Stimulated activated CD4-positive, alpha-beta T cell treated with anti-CD3 and anti-CD28 coated beads, Interleukin-15, amount 100 ng/mL, for 48 hours (primary cell): ENCODE data around the gene TEKT5.
"Not testable (repeated sequence)": the region's sequence is repeated elsewhere in the genome, so short reads cannot be mapped to it uniquely, and the experiment has no call there.

Source experiments
- DNase-seq, 2 donors: peaks; one replicate each; pipeline ENCODE4 v3.0.0-alpha.2; 2020; ENCODE audit warnings: low read depth in 2 of 2

The TEKT5 gene

DNA sequence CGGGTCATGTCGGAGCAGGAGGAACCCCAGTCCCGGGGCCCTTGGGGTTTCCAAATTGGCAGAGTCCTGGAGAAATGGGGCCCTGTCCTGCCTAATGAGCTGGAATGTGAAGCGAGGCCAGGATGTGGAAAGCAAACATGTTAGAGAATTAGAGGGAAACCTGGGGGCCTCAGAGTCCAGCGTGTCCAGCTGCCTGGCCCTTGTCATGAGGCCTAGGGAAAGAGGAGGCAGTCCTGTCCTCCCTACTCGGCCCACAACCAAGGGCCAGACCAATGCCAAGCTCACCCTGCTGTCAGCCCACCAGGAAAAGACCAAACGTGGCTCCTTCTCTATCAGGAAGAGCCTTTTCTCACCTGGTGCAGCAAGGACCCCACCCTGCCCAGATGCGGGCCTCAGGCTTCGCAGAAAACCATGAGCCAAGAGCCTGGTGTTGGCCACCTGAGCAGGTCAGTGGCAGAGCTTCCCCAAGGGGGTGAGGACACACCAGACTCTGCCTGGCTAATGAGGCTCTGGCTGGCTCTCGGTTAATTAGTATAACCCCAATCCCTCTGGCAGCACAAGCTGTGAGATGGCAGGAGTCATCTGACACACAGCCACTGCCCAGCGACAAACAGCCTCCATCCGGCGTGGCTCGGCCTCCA is 10.1 kb downstream of the TEKT5 start:
- DNase-seq = no peak

DNA sequence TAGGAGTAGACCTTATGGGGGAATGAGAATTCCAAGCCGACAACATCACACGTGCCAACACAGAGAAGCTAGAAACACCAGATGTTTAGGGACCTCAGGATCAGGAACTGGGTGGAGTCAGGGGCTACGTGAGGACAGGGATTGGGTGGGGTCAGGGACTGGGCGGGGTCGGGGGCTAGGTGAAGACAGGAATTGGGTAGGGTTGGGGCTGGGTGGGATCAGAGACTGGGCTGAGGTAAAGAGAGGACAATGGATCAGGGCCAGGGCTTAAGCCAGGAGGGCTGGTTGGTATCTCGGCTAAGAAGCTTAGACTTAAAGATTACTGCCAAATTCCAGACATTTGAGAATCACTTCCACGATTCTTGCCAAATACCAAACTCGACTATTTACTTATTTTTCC is 11.6 kb downstream of the TEKT5 start:
- DNase-seq = no peak

DNA sequence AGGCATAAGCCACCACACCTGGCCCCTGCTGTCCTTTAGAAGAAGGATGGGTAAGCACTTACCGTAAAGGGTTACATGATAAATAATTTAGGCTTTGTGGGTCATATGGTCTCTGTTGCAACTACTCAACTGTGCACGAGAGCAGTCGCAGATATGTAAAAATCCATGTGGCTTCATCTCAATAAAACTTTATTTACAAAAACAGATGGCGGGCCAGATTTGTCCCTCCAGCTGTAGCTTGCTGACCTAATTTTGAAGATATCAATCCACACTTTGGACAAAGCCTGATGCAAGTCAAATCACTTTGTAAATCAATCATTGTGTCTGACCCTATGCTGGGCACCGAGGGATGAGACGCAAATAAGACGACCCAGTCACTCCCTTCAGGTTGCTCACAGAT is 12.1 kb downstream of the TEKT5 start:
- DNase-seq = no peak

DNA sequence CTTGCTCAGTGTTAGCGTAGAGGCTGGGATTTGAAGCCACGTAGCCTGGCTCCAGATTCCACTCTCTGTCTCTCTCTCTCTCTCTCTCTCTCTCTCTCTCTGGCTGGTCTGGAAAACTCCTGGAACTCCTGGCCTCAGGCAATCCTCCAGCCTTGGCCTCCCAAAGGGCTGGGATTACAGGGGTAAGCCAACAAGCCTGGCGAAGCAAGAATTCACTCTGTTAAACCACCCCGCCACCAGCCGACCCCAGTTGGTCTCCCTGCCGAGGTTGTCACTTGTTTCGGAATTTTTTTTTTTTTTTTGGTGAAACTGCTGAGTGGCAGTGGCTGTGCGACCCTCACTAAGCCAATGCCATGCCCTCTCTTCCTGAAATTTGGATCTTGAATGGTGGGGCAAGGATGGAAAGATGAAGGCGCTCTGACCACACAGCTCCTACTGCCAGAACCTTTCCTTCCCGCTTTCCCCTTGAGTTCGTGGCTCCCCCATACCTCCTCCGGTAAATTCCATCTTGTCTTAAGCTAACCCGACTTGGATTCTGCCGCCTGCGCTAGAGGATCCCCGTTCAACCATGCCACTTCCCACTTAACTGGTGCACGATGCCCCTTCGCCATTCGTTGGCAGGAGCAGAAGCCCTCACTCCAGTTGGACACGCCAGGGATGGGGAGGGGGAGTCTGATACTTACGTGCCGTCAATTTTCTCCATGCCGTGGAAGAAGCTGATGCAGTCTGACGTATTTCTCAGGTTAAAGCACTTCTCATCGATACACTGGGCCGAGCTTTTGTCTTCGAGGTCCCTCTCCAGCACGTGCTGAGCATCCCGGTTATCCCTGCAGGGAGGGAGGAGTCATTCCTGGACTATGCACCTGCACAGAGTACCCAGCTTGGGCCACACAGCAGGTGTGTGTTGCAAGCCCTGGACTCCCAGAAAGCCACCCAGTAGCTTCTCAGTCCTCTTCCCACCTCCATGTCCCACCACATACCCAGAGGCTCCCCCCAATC is 13.1 kb downstream of the TEKT5 start:
- DNase-seq = no peak

DNA sequence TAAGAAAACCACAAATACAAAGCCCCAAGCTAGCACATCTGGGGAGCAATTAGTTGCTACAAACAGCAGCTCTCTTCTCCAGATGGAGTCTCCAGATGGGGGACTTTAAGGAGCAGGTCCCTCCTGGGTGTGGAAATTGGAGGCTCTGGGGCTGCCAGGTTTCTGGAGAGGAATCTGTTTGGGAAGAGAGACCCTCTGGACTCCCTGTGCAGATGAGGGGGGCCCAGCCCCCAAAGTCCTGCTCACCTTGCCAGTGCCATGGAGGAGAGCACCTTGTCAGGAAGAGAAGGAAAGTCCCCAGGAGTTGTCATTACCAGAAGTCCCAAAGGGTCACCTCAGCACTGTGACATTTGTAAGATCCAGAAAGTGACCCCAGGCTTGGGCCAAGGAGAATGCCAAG is 14.8 kb downstream of the TEKT5 start:
- DNase-seq = no peak

DNA sequence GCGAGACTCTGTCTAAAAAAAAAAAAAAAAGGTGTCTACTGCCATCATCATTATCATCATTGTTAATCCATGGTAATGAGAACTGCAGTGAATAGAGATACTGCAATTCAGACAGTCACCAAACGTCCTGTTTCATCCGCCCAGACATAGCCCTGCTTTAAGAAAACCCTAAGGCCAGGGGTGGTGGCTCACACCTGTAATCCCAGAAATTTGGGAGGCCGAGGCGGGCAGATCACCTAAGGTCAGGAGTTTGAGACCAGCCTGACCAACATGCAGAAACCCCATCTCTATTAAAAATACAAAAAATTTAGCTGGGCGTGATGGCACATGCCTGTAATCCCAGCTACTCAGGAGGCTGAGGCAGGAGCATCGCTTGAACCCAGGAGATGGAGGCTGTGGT is 15.3 kb downstream of the TEKT5 start:
- DNase-seq = not testable (repeated sequence)

DNA sequence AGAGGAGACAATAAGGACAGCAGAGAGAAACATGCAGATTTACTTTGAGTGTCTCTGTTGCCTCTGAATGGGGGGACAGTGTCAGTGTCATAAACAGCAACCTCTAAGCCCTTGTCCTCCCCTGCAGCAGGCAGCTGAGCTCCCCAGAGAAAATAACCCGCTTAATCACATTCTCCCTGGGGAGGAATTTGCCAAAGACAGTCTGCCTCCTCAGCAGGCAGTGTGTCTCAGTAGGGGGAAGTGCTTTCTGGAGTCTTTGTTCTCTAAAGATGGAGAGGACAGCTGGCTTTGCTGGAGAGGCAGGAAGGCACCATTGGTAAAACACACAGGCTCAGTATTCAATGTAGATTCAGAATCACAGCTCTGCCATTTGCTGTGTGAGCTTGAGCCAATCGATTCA is 16.1 kb downstream of the TEKT5 start:
- no peak for DNase-seq

DNA sequence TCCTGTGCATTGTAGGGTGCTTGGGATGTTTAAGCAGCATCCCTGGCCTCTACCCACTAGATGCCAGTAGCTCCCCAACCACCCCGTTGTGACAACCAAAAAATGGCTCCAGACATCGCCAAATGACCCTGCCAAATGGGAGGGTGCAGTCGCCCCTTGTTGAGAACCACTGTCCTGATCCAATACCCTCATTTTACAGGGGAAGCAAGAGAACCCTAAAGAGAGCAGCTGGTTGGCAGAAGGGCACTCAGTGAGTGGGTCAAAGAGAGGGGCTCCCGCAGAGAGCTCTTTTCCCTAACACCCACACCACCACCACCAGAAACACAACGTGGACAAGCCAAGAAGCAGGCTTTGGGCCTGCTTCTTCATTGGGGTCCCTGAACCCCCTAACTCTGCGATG is 18.4 kb downstream of the TEKT5 start:
- DNase-seq = no peak

DNA sequence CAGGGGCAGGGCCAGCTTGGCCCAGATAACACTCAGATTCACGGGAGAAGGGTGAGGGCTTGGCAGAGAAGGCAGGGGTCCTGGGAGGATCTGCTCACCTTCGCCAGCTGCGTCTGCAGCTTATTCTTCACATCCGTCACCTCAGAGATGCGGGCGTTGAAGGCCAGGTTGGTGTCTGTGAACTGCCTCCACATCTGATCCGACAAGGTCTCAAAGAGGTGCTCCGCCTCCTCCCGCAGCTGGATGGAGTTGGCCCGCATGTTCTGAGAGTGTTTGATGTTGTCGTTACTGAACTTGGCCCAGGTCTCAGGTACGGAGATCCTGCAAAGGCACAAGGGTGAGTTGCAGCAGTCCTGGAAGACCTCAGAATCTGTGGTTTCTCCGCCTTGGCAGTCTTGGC is 18.9 kb downstream of the TEKT5 start:
- DNase-seq = no peak

DNA sequence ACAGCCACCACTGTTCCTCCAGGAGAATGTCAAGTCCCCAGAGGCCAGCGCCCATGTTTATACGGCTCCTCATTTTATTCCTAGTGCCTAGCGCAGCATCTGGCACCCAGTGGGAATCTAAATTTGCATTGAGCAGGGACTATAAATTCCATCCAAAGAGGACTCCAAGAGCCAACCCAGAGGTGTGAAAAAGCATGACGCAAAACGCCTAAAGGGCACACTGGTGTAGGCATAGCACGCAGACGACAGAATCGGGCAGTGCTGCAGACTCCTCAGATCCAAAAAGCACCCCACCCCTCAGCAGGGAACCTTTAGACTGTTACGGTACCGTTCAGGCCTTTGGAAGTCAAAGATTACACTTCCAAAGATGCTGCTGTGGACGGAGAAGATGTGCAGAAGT is 19.5 kb downstream of the TEKT5 start:
- DNase-seq = no peak

DNA sequence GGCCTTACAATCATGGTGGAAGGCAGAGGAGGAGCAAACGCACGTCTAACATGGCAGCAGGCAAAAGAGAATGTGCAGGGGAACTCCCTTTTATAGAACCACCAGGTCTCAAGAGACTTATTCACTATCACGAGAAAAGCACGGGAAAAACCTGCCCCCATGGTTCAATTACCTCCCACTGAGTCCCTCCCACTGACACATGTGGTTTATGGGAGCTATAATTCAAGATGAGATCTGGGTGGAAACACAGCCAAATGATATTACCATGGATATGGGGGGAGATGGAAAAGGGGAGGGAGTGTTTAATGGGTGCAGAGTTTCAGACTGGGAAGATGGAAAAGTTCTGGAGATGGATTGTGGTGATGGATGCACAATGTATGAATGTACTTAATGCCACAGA is 23.0 kb downstream of the TEKT5 start:
- no peak for DNase-seq

DNA sequence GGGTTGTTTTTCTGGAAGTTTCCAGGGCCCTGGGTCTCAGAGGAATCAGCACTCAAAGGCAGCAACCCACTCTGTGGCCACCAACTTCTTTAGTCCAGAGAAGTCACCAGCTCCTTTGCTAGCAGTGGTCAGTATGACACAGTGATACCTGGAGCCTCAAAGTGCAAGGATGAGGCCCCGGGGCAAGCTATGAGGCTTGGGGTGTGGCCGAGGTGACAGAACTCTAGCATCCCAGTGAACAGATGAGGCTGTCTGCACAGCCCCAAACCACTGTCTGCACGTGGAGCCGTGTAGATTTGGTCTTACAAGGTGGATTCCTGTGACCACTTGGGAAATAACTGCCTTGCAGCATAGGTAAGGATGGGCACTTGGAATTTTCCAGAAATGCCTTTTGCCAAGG is 24.9 kb downstream of the TEKT5 start:
- no peak for DNase-seq

DNA sequence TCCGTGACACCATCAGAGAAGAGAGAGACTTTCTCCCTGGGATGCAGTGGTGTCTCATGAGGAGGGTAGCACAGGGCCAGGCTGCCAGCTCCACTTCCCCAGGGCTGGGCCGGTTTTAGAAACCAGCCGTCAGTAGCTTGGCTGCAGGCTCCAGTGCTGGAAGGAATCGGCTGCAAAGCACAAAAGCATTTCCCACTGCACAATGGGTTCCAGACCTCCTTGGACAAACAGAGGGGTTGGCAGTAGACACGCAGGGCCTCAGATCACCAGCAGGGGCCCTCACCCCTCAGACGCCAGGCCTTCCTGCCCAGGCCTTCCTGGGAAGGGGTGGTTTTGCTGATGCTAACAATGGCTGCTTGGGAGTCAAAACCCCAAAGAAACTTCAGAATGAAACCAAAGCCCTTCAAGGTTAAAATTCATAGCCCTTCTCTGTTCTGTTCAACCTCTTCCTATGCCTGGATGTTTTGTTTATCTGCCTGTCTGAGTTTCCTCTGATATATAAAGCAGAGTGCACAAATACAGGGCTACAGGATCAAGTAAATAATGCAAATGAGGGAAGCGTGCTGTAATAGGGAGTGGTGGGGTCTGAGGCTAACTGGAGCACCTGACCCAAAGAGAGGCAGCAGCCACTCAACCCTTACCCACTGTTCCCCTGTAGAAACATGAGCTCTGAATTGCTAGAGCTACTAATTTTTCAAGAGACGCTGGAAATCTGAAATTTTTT is 26.2 kb downstream of the TEKT5 start:
- no peak for DNase-seq

DNA sequence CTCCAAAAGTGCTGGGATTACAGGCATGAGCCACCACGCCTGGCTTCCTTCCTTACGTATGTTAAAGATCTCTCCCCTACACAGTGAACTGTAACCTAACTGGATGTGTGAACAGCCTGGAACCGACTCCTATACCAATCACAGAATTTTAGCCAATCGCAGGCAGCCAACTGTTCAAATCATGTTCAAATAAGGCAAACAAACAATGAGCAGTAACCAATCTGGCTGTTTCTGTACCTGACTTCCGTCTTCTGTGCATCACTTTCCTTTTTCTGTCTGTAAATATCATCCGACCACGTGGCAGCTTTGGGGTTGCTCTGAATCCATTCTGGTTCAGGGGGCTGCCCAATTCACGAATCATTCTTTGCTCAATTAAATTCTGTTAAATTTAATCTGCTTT is 27.5 kb downstream of the TEKT5 start:
- no peak for DNase-seq

DNA sequence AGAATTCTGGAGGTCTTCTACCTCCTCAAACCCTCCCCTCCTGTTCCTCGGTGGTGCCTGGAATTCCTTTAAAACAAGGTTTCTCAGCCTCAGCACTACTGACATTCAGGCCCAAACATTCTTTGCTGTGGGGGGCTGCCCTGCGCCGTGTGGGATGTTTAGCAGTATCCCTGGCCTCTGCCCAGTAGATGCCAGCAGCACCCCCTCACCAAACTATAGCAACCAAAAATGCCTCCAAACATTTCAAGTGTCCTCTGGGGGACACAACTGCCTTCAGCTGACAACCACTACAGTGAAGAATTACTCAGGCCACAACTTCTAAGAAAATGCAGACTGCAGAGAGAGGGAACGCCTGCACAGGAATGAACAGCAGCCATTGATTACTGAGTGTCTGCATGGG is 28.4 kb downstream of the TEKT5 start:
- no peak for DNase-seq

DNA sequence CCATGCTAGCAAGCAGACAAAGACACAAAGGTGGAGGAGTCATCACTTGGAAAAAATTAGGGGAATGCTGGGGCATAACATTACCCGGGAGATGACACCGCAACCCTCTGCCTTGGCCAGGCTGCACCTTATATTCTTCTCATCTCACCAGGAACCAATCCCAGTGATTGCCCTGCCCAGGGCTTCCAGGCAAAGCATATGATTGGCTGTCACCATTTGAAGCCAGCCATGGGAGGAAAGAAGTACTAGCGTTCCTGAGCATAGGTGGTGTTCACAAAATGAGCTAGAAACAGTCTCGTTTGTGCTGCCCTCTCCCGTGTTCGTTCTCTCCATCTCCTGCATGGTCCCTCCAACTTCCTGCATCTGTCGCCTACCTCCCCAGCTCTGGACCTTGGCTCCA is 29.6 kb downstream of the TEKT5 start:
- DNase-seq = no peak

DNA sequence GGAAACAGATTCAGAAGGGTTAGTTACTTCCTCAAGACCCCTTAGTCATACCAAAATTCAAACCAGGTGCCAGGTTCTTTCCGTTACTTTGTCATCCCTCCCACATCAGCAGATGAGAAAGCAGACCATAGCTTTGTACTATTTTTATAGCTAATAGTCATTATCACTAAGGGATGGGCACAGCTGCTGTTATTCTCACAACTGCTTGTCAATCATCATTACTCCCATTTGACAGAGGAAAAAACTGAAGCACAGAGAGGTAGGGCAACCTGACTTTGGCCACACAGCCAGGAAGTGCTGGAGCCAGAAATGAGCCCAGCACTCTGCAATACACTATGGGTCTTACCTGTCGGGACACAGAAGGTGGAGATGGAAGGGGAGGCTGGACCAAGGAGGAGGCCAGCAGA is 30.0 kb downstream of the TEKT5 start:
- DNase-seq = no peak

DNA sequence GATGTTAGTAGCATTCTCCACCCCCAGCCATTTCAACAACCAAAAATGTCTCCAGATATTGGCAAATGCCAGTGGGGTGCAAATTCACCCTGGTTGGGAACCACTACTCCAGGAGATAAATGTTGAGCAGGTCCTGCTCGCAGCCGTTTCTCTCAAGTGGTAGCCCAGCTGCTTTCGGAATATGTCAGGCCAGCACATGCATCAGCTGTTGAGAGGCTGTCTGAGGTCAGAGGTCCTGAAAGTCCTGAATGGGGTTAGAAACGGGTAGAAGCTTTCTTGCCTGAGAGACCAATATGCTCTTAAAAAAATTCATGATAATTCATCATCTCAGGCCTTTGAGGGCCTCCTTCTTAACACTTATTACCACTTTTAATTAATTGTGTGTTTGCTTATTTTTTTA is 31.0 kb downstream of the TEKT5 start:
- no peak for DNase-seq

DNA sequence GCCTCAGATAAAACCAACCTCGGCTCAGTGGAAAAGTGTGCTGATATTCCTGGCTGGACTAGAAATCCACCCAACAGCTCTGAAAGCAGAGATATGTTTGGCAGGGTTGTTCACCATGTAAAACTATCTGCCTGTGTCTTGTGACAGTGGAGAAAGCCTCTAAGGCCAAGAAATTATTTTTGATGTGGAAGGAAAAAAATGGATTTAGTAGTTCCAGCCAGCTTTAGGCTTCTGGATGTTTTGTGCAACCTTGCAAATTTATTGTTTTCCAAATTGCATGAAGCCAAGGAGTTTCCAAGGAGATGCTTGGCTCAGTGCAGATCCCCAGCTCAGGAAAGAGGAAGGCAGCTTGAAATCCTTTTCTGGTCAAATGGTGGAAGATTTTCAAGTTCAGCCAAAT is 31.6 kb downstream of the TEKT5 start:
- no peak for DNase-seq

DNA sequence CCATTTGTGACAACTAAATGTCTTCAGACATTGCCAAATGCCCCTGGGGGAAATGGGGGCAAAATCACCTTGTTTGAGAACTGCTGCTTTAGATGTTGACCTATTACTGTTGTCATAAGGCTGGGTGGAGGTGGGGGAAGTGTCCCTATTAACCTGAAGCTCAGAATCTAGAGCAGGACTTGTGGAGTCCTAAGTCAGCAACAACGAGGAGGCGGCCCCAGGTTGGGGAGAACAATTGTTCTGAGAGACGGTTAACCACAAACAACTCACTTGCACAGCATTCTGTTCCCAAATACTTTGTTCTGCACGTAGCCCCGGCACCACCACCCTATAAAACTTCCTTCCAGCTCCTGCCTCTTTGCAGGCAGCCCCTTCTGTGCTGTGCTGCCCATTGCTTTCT is 32.5 kb downstream of the TEKT5 start:
- no peak for DNase-seq

DNA sequence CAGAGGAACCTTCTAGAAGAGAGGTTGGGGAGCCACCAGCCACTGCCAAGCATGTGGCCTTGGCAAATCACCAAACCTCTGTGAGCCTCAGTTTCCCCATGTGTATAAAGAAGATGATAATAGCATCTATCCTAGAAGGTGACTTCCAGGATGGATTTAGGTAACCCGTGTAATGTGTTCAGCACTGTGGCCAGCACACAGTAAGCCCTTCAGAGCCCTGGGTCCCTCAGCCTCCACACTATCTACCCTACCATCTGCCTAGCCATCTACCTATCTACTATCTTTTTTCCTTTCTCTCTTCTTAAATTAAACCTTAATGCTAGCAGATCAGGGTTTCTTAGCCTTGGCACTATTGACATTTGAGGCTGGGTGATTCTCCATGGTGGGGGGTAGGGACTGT is 33.0 kb downstream of the TEKT5 start:
- no peak for DNase-seq

DNA sequence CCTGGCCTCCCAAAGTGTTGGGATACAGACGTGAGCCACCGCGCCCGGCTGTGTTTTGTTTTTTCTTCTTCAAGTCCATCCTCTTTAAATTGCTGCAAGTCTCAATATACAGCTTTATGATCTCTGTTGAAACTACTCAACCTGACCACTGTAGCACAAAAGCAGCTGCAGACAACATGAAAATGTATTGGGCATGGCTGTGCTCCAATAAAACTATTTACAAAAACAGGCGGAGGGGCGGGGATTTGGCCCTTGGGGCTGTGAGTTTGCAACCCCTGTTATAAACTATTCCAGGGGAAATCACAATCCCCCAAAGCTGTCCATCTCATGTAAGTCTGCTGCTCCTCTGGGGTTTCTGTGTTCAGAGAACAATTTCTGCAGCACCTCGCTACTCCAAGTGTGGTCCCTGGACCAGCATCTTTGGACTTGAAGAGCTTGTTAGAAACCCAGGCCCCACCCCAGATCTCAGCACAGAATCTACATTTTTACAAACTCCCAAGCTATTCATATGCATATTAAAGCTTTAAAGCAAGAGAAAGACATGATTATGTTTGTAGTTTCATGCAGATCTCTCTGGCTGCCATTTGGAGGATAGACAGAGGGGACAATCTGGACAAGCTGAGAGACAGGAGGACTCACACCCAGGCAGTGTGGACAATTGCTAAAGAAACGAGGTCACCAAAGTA is 33.6 kb downstream of the TEKT5 start:
- no peak for DNase-seq
